Activated naive CD4-positive, alpha-beta T cell (primary cell): ENCODE measurements around the gene FRY.

Experiments
- DNase-seq, 4 experiments: peaks; one replicate each; lab custom pipeline; 2025; lab: John Stamatoyannopoulos, UW

The FRY gene

DNA sequence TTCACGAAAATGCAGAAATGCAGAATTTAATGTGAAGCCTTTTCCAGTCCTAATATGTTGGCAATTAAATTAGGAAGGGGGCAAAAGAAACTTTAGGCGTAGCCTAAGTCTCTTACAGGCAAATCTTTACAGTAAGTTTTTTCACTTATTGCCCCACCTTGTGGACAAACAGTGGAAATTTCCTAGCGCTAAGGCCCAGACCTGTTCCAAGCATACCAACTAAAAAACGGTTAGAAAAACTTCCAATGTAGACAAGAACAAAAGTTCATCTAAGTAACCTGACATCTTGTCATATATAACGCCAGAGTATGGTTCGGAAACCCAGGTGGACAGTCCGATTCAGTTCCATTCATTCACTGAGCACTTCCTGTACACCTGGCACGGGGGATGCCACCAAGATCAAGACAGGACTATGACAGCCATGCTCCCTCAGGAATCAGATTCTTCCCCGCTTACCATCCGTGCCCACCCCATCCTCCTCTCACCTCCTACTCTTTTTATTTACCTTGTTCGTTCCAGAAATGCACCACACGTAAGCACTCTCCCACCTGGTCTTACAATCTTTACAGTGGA is 278.6 kb downstream of the FRY start:
- DNase-seq: no peak

GRCh38 chr13:32311188-32311897 is 279.8 kb downstream of the FRY start:
- no peak for DNase-seq

- DNase-seq: peak in 2 of 4 experiments; percentile 42 to 46
These were observed 283.0 kb downstream of the FRY start for GRCh38 chr13:32314271-32315237.

GRCh38 chr13:32315238-32316027 is 283.9 kb downstream of the FRY start, which contains the start of the genes BRCA2 and ZAR1L:
Gene BRCA2, plus strand, starts transcription at chr13:32315508. Its CDS starts 953 bp downstream, at chr13:32316461.
Gene ZAR1L, minus strand, starts transcription at chr13:32315363. Its CDS starts 3,438 bp downstream, at chr13:32311925.
- peak; percentile 53 to 84 (median 66) for DNase-seq

DNA sequence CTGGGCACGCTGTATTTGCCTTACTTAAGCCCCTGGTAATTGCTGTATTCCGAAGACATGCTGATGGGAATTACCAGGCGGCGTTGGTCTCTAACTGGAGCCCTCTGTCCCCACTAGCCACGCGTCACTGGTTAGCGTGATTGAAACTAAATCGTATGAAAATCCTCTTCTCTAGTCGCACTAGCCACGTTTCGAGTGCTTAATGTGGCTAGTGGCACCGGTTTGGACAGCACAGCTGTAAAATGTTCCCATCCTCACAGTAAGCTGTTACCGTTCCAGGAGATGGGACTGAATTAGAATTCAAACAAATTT is 284.4 kb downstream of the FRY start:
- DNase-seq: peak in 1 of 4 experiments; percentile 18

- no peak for DNase-seq
These were observed 284.9 kb downstream of the FRY start for GRCh38 chr13:32316501-32316900.

GRCh38 chr13:32317716-32318465 is 286.3 kb downstream of the FRY start:
- DNase-seq: no peak

- DNase-seq: no peak
These were observed 289.0 kb downstream of the FRY start for GRCh38 chr13:32320528-32320927.

DNA sequence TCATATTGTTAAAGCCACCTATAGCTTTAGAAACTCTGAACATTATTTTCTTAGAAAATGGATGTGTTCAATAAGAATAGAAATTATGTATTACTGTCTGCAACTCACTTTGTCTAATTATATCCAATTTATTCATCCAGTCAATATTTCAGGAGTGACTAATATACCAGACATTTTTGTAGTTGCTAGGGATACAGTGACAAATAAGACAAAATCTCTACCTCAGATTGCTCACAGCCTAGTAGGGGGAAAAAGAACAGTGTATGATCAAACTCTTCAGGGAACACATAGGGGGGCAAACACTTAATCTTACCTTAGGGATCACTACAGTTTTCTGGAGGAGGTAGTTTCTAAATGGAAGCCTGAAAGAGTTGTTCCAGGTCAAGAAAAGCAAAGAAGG is 292.3 kb downstream of the FRY start:
- no peak for DNase-seq

DNA sequence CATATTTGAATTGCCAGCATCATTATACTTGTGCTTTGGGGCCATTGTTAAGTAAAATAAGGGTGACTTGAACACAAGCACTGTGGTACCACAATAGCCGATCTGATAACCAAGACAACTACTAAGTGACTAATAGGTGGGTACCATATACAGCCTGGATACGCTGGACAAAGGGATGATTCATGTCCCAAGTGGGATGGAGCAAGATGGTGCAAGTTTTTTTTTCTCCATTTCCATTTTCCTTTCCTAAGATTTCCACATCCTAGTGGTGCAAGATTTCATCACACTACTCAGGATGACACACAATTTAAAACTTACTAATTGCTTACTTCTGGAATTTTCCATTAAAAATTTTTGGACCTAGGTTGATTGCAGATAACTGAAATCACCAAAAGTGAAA is 298.9 kb downstream of the FRY start:
- DNase-seq: no peak

DNA sequence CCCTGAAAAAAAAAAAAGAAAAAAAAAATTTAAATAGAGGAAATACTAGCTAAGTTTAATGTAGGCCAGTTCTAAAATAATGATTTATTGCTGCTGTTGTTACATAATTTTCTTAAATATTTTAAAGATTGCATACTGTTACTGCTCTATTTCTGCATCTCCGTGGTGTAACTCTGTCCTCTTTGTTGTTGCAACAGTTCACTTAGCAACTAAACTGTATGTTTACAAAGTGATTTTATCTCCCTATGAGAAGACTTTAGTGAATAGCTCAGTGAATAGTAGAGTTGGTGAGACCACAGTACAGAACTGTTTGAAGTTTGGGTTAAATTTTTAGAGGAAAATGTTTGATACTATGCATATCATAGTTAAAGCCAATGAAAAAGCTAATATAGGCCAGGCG is 303.1 kb downstream of the FRY start:
- DNase-seq: no peak

GRCh38 chr13:32340914-32341313 is 309.3 kb downstream of the FRY start:
- no peak for DNase-seq

- no peak for DNase-seq
These were observed 316.1 kb downstream of the FRY start for GRCh38 chr13:32347651-32348050.
